ENCODE measurements around the gene IFT80. TPM values are rescaled to one million over a fixed set of nuclear protein-coding genes. Genes with fewer than 3 reads are reported as not detected.
"Not testable (repeated sequence)": the region's sequence is repeated elsewhere in the genome, so short reads cannot be mapped to it uniquely, and the experiment has no call there.

IFT80 gene
- total RNA-seq, 3 donors from 2014 or later, result 13.2 to 18.3 (median 16.2) TPM

- intact Hi-C loops (cut with DNase I, micrococcal nuclease), result no loop called here
- H3K36me3 ChIP-seq (ENCODE audit: low read depth), result no peaks in the 10 kb centered on the region
- TF ChIP-seq CTCF (IDR thresholded peaks at IDR 0.05), result no peak
- H3K4me1 ChIP-seq (ENCODE audit: low read depth), result no peaks in the 10 kb centered on the region
- DNase-seq (no peak), ATAC-seq (no peak)
- H3K9me3 ChIP-seq, result no peaks in the 10 kb centered on the region
- H3K4me3 ChIP-seq, result no peak overlapping the region
Measured at GRCh38 chr3:160257606-160258005, 141.4 kb downstream of the IFT80 start.

- Histone ChIP-seq H3K9me3 (no peaks in the 10 kb centered on the region), H3K36me3 (ENCODE audit: low read depth) (no peaks in the 10 kb centered on the region), H3K4me3 (no peak overlapping the region), H3K4me1 (ENCODE audit: low read depth) (no peaks in the 10 kb centered on the region)
- TF ChIP-seq CTCF (IDR thresholded peaks at IDR 0.05), result no peak
- DNase-seq (no peak), ATAC-seq (no peak)
- intact Hi-C loops (cut with DNase I, micrococcal nuclease), result no loop called here
Measured at GRCh38 chr3:160253298-160253697, 145.7 kb downstream of the IFT80 start.

- DNase-seq (no peak), ATAC-seq (no peak)
- Histone ChIP-seq H3K9me3 (no peaks in the 10 kb centered on the region), H3K36me3 (ENCODE audit: low read depth) (no peaks in the 10 kb centered on the region), H3K4me1 (ENCODE audit: low read depth) (no peaks in the 10 kb centered on the region), H3K4me3 (no peak overlapping the region)
- intact Hi-C loops (cut with DNase I, micrococcal nuclease), result no loop called here
- TF ChIP-seq CTCF (IDR thresholded peaks at IDR 0.05), result no peak
Measured at GRCh38 chr3:160247766-160248165, 151.3 kb downstream of the IFT80 start.

GRCh38 chr3:160245261-160245800 is 153.7 kb downstream of the IFT80 start:
- no peak for DNase-seq
- no peak for TF ChIP-seq CTCF (IDR thresholded peaks at IDR 0.05)
- Histone ChIP-seq H3K4me3 (no peak overlapping the region), H3K4me1 (ENCODE audit: low read depth) (no peaks in the 10 kb centered on the region), H3K36me3 (ENCODE audit: low read depth) (no peaks in the 10 kb centered on the region), H3K9me3 (no peaks in the 10 kb centered on the region)
- intact Hi-C loops (cut with DNase I, micrococcal nuclease), result no loop called here
- no peak for ATAC-seq

GRCh38 chr3:160240719-160241118 is 158.3 kb downstream of the IFT80 start:
- DNase-seq; H3K36me3 ChIP-seq (ENCODE audit: low read depth); H3K4me3 ChIP-seq; ATAC-seq; H3K9me3 ChIP-seq; H3K4me1 ChIP-seq (ENCODE audit: low read depth); intact Hi-C loops (cut with DNase I, micrococcal nuclease): not testable (repeated sequence)

- no peaks in the 10 kb centered on the region for H3K4me1 ChIP-seq (ENCODE audit: low read depth)
- H3K4me3 ChIP-seq, result no peak overlapping the region
- no peak for DNase-seq
- ATAC-seq, result no peak
- H3K36me3 ChIP-seq (ENCODE audit: low read depth), result no peaks in the 10 kb centered on the region
- no peak for TF ChIP-seq CTCF (IDR thresholded peaks at IDR 0.05)
- intact Hi-C loops (cut with DNase I, micrococcal nuclease), result no loop called here
- H3K9me3 ChIP-seq, result no peaks in the 10 kb centered on the region
Measured at GRCh38 chr3:160232014-160232413, 167.0 kb downstream of the IFT80 start.

All from mucosa of descending colon (tissue), 3 donors.